ENCODE data around the gene CASS4. TPM values are rescaled to one million over a fixed set of nuclear protein-coding genes. Genes with fewer than 3 reads are reported as not detected.
A peak's percentile ranks its signal among the peaks of the same experiment; 100 is the strongest.

CASS4 gene
- total RNA-seq, 2 experiments from 2014 or later = 3.5 to 3.7 TPM

DNA sequence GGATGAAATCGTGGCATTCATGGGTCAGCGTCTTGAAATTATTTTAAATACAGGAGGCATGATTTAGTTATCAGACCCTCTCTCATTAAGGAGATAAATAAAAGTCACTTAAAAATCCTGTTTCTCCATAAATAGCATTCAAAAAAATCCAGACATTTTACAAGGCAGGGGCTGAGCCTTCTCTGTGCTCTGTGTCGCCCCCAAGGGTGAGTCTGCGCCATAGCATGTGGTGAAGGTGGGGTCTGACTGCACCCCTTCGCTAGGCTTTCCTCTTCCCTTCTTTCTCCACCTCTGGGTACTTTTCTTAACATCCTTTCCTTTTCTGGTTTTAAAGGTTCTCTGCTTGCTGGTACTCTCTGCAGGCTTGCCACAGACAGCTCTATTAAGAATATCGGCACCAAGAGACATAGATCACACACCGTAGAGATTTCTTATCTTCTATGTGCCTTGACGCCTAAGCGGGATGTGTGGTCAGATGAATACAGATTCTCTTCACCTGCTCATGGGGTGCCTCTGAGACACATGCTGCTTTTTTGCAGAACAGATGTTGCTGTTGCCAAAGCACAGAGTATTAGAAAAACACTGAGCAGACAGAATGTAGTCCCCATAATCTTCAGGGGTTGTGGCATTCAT lies 92.4 kb downstream of the CASS4 start:
- Mint-ChIP-seq H3K4me3 (no peak overlapping the region), H3K9me3 (no peaks in the 10 kb centered on the region), H3K4me1 (ENCODE audit: low read depth) (no peaks in the 10 kb centered on the region), H3K27me3 (no peaks in the 10 kb centered on the region), H3K27ac (no peak overlapping the region), H3K36me3 (ENCODE audit: low read depth) (peaks cover 3% of the 10 kb centered on the region)
- CTCF ChIA-PET = interaction anchor here (1.0 to 1.8 kb wide), 4 partner anchors 36 to 104 kb away, joined by 3 to 4 read pairs (median 3); partner anchors contain the start of gene RTF2
- POLR2A ChIA-PET = no interaction called here
- intact Hi-C loops (cut with micrococcal nuclease) = no loop called here
- TF ChIP-seq, protein P1, sequence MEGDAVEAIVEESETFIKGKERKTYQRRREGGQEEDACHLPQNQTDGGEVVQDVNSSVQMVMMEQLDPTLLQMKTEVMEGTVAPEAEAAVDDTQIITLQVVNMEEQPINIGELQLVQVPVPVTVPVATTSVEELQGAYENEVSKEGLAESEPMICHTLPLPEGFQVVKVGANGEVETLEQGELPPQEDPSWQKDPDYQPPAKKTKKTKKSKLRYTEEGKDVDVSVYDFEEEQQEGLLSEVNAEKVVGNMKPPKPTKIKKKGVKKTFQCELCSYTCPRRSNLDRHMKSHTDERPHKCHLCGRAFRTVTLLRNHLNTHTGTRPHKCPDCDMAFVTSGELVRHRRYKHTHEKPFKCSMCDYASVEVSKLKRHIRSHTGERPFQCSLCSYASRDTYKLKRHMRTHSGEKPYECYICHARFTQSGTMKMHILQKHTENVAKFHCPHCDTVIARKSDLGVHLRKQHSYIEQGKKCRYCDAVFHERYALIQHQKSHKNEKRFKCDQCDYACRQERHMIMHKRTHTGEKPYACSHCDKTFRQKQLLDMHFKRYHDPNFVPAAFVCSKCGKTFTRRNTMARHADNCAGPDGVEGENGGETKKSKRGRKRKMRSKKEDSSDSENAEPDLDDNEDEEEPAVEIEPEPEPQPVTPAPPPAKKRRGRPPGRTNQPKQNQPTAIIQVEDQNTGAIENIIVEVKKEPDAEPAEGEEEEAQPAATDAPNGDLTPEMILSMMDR (IDR thresholded peaks at IDR 0.05) = peak; percentile 70
- ATAC-seq (peak; percentile 75), DNase-seq (peak; percentile 44)

- Mint-ChIP-seq H3K27ac (no peak overlapping the region), H3K9me3 (no peaks in the 10 kb centered on the region), H3K4me3 (no peak overlapping the region), H3K4me1 (ENCODE audit: low read depth) (no peaks in the 10 kb centered on the region), H3K36me3 (ENCODE audit: low read depth) (peaks cover 1% of the 10 kb centered on the region), H3K27me3 (no peaks in the 10 kb centered on the region)
- intact Hi-C loops (cut with micrococcal nuclease) = no loop called here
- ATAC-seq (no peak), DNase-seq (no peak)
- TF ChIP-seq, protein P1 (IDR thresholded peaks at IDR 0.05) = no peak
- ChIA-PET POLR2A (no interaction called here), CTCF (no interaction called here)
These were observed 94.0 kb downstream of the CASS4 start for GRCh38 chr20:56506103-56506502.

Other genes with a start within 250 kb of the CASS4 start
- not detected for gene MC3R, start 163.5 kb upstream of the CASS4 start, total RNA-seq
- gene FAM210B, start 53.3 kb upstream of the CASS4 start, total RNA-seq = 1 to 10 TPM; 3.7 to 4.5 TPM
- gene AURKA, start 20.0 kb upstream of the CASS4 start, total RNA-seq = 100 to 1,000 TPM in 1 of 2 experiments, 10 to 100 TPM in 1; 97.5 to 100 TPM
- 10 to 100 TPM; 63.4 to 66.2 TPM for gene CSTF1, start 19.6 kb upstream of the CASS4 start, total RNA-seq
- gene RTF2, start 56.4 kb downstream of the CASS4 start, total RNA-seq = 10 to 100 TPM; 72.0 to 76.7 TPM
- gene FAM209A, start 112.5 kb downstream of the CASS4 start, total RNA-seq = 1 to 10 TPM in 1 of 2 experiments, under 1 TPM in 1; 0.83 to 1.1 TPM
- gene FAM209B, start 121.0 kb downstream of the CASS4 start, total RNA-seq = 1 to 10 TPM in 1 of 2 experiments, not detected in 1; 1.0 TPM
- not detected for gene TFAP2C, start 217.0 kb downstream of the CASS4 start, total RNA-seq